Activated CD8-positive, alpha-beta memory T cell treated with anti-CD3 and anti-CD28 coated beads, Interleukin-2, amount 50 U/mL, for 24 hours (primary cell): Measurements from ENCODE around the gene UGT1A9.

ENCODE experiments used
- DNase-seq: peaks from one replicate; pipeline ENCODE4 v3.0.0-alpha.2; 2020; ENCODE audit errors: extremely low read depth

The UGT1A9 gene

DNA sequence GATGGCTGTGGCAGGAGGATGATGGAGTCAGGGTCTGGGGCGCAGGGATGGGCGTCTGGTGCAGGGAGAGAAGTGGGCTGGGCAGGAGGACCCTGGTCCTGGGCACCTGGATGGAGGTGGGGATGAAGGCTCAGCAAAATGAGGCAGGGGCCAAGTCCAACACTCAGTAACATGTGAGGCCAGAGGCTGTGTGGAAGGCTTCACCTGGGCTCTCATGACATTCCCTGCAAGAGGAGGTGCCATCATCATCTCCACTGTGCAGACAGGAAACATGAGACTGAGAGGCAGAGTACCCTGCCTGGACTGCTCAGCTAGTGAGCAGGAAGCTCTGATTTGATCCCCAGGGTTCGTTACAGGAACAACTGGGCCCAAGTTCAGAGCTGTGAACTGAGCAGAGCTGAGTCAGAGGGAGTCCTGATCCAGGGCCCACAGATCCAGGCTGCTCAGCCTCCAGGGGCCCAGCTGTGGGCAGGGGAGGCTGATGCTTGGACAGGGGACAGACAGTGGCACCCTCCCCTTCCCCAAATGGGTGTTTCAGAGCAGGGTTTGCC lies 145.7 kb downstream of the UGT1A9 start:
- no peak for DNase-seq

DNA sequence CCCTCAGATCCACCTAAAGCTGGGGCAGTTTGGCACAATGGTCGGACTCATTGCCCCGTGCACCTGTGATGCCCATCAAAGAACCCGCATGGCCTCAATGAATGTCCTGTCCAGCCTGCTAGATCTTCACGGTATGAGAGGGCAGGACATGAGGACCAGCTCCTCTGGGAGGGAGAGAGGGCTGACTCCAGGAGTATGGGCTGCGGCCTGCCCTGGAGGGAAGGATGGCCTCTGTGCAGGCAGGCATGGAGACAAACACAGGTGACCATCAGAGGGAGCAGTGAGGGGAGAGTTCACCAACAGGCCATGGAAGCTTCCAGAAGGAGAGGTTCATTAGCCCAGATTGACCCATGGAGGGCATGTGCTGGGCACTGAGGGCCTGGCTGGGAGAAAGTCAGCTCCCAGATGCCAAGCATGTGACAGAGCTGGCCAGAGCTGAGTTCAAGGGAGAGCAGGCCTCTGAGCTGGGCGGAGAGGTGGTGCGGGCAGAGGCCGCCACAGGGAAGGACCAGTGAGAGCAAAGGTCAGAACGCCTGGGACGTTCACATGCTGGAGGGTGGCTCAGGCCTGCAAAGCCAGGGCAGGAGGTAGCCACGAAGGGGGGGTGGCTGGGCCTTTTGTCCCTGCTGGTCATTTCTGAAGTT lies 146.4 kb downstream of the UGT1A9 start:
- DNase-seq, result no peak

DNA sequence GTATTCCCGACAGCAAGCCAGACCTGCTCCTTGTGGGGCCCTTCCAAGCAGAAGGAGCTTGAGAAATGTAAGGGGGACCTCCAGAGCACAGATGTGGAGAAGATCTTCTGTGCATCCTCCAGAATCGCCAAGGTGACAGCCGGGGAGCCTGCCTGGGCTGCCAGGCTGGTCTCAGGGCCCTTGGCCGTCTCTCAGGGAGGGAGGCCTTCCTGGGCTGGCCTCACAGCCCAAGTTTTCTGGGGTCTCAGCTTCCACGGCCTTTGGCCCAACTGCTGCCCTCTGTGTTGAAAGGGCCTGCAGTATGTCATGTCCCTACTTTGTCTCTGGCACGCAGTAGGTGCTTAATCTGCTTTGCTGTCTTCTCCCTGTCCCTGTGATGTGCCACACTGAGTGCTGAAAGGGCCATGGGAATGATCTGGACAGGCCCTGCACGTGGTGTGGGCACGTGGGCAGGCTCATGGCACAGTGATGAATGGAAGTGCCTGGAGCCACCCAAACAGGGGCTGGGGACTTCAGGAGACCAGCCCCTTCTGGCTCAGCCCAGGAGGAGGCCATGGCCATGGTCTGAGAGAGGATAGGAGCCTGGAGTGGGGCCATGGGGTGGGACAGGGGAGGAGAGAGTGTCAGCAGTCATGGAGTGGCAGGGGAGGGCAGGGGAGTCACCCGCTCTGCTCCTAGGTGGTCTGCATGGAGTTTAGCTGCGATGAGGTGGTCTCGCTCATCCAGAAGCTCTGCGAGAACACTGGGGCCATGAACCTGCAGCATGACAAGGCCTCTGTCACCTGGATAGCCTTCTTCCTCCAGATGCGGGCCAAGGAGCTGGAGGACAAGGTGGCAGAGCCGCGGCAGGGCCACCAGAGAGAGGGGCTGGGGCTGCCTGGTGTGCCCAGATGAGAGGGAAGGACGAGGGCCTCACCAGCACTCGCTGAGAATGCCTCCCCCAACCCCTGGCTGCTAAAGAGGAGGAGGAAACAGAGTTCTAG lies 147.2 kb downstream of the UGT1A9 start:
- DNase-seq, result no peak

- DNase-seq, result no peak
Measured at GRCh38 chr2:233819884-233820773, 148.4 kb downstream of the UGT1A9 start.

GRCh38 chr2:233820774-233821105 lies 149.0 kb downstream of the UGT1A9 start:
- DNase-seq, result no peak

DNA sequence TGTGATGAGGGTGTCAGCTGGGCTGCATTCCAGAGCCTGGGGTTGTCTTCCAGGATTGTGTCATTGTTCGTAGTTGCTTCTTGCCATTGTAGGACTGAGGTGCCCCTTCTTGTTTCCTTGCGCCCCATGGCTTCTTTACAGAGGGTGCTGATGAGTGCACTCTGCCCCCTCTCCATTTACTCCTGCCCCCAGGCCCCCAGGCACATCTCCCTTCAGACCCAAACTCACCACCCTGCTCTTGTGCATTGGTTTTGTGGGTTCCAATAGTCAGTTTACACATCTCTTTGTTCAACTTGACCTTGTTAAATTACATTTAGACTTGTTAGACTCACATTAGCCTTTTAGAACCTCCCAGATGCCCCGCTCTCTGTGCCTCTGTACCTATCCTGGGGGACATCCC lies 149.5 kb downstream of the UGT1A9 start:
- no peak for DNase-seq

DNA sequence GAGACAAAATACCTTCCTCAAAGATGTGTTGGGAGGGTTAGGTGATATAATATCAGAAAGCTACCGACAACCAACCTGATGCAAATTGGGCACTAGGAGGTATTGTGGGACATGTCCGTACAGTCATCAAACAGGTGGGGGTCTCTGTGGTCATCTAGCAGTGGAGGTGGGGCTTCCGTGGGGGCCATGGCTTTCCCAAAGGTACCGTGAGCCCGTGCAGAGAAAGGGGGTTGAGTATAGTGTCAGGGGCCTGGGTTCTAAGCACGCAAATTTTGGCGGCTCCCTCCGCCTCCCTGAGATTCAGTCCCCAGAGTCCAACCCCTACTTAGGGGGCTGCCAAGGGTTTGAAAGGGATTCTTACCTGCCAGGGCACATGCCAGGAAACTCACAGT lies 150.0 kb downstream of the UGT1A9 start:
- DNase-seq, result no peak

GRCh38 chr2:233822101-233822771 lies 150.5 kb downstream of the UGT1A9 start:
- no peak for DNase-seq
